ENCODE results near the gene NIPA2. TPM values are rescaled to one million over a fixed set of nuclear protein-coding genes. Genes with fewer than 3 reads are reported as not detected.

The NIPA2 gene
- total RNA-seq, 1 experiment from 2014 or later: 77.9 TPM

- H4K20me1 ChIP-seq (ENCODE audit: control insufficient read depth, insufficient read depth, insufficient read length): no peaks in the 10 kb centered on the region
- Mint-ChIP-seq H3K27ac (no peak overlapping the region; a peak in 3 of 7 replicates), H3K27me3 (ENCODE audit: low read depth) (no peaks in the 10 kb centered on the region), H3K9me3 (no peaks in the 10 kb centered on the region), H3K36me3 (ENCODE audit: insufficient read depth in 1 of 3, low read depth in 3 of 3) (peaks cover 18 to 35% (median 31%) of the 10 kb centered on the region in 3 experiments), H3K4me3 (no peak overlapping the region), H3K4me1 (peaks cover 4% of the 10 kb centered on the region in 2 experiments)
- no peaks in the 10 kb centered on the region for H3K27me3 ChIP-seq (ENCODE audit: insufficient read depth, low read length)
- H4K8ac ChIP-seq (replicated peaks; ENCODE audit: insufficient read length, low read depth, low read length): no peak overlapping the region
- no peaks in the 10 kb centered on the region for H3K79me1 ChIP-seq (ENCODE audit: insufficient read depth, low read depth, low read length, poor library complexity, severe bottlenecking)
- H2BK120ac ChIP-seq (ENCODE audit: low read depth, low read length, poor library complexity, severe bottlenecking): no peak overlapping the region
- H3K4me2 ChIP-seq (ENCODE audit: insufficient read depth, insufficient read length, low read length): no peak overlapping the region
- no peak overlapping the region for H4K5ac ChIP-seq (ENCODE audit: insufficient read length, low read depth, low read length)
- H3K9ac ChIP-seq (ENCODE audit: extremely low read depth, insufficient read length, low read length): no peak overlapping the region
- no peak overlapping the region for H3K56ac ChIP-seq (ENCODE audit: insufficient read length, low read depth, low read length)
- no peak overlapping the region for H2BK12ac ChIP-seq (ENCODE audit: insufficient read length, low read depth, low read length)
- no peaks in the 10 kb centered on the region for H3K79me2 ChIP-seq (ENCODE audit: insufficient read depth, low read length)
- H3K23me2 ChIP-seq (ENCODE audit: insufficient read length, low read depth, low read length, poor library complexity, severe bottlenecking): no peaks in the 10 kb centered on the region
- no peak overlapping the region for H3K4ac ChIP-seq (ENCODE audit: low read depth, low read length)
- H3K14ac ChIP-seq (ENCODE audit: insufficient read depth, low read length): no peak overlapping the region
- H3K4me1 ChIP-seq (ENCODE audit: insufficient read depth, low read length): no peaks in the 10 kb centered on the region; the same call in 1 of the 2 replicates
- TF ChIP-seq CTCF (conservative IDR thresholded peaks at IDR 0.05): peak; percentile 58
- no peak overlapping the region for H2AK5ac ChIP-seq (ENCODE audit: insufficient read length, low read length)
- no peak for DNase-seq
- no peak overlapping the region for H3K23ac ChIP-seq (ENCODE audit: insufficient read length, low read depth, low read length)
- no peaks in the 10 kb centered on the region for H3K9me3 ChIP-seq (ENCODE audit: control insufficient read depth, low read depth, low read length)
- no peak overlapping the region for H3K18ac ChIP-seq (ENCODE audit: insufficient read length, low read depth, low read length)
- no peak overlapping the region for H2BK20ac ChIP-seq (ENCODE audit: low read depth, low read length, poor library complexity, severe bottlenecking)
- H4K91ac ChIP-seq (ENCODE audit: insufficient read length, low read depth, low read length): no peak overlapping the region
- H3T11ph ChIP-seq (ENCODE audit: low read length): no peak overlapping the region
- H2BK15ac ChIP-seq (ENCODE audit: low read depth, low read length): no peak overlapping the region
- no peak overlapping the region for H2AFZ ChIP-seq (ENCODE audit: low read length)
- no peak overlapping the region for H3K27ac ChIP-seq (ENCODE audit: insufficient read length, low read depth, low read length)
- no CpG with 5 or more reads among the region's 1 CpG for whole genome bisulfite sequencing (ENCODE audit: extremely low coverage, insufficient read length, low lambda C conversion rate)
- H2BK5ac ChIP-seq (ENCODE audit: insufficient read length, low read length): no peak overlapping the region
Observed at GRCh38 chr15:22884344-22884743, 45.9 kb downstream of the NIPA2 start.

All from H9 (cell line).